Fibroblast of mammary gland (primary cell): ENCODE measurements around the gene NVL.

Experiments
- DNase-seq: peaks from one replicate; pipeline ENCODE4 v3.0.0-alpha.2; 2010; ENCODE audit warnings: low read depth
- H3K4me3 ChIP-seq: 2 replicates; pipeline ENCODE4 v1.5.1; 2011; ENCODE audit warnings: low read depth, mild to moderate bottlenecking, low read length, moderate library complexity; ENCODE audit not compliant: control insufficient read depth
- TF ChIP-seq, protein P1 (sequence below): conservative IDR thresholded peaks from 2 replicates; pipeline ENCODE4 v1.5.1; 2011; ENCODE audit warnings: low read depth, low read length, inconsistent platforms; ENCODE audit not compliant: control insufficient read depth, insufficient read depth

Gene NVL

DNA sequence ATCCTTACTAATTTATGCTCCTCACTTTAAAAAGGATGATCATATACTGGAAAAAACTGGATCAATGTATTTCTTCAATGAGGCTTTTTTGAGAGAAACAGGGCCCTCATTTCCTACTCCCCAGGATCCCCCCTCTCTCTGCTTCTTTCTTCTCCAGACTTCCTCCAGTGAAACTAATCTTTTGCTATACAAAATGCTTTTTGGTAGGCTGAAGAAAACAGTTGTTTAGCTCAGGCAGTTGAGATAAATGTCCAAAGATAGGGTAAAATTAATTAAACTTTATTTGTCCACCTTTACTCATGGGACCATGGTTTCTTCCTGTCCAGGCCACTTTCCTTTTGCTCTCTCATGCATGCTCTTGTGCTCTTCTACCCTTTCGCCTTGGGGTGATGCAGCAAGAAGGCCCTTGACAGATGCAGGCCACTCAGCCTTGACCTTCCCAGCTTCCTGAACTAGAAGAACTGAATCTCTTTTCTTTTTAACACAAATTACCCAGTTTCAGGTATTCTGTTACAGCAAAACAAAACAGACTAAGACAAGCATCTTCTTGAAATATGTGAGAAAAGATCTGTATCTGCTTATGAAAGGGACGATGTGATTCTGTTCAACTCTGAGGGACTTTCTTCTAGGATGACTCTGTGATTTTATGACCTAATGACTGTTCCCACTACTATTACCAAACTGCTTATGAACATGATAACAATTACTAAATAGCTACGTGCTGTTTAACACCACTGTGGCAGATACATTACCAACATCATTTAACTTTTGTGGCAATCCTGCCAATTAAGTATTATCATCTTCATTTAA is 63.7 kb downstream of the NVL start:
- TF ChIP-seq, protein P1, sequence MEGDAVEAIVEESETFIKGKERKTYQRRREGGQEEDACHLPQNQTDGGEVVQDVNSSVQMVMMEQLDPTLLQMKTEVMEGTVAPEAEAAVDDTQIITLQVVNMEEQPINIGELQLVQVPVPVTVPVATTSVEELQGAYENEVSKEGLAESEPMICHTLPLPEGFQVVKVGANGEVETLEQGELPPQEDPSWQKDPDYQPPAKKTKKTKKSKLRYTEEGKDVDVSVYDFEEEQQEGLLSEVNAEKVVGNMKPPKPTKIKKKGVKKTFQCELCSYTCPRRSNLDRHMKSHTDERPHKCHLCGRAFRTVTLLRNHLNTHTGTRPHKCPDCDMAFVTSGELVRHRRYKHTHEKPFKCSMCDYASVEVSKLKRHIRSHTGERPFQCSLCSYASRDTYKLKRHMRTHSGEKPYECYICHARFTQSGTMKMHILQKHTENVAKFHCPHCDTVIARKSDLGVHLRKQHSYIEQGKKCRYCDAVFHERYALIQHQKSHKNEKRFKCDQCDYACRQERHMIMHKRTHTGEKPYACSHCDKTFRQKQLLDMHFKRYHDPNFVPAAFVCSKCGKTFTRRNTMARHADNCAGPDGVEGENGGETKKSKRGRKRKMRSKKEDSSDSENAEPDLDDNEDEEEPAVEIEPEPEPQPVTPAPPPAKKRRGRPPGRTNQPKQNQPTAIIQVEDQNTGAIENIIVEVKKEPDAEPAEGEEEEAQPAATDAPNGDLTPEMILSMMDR = no peak
- no peak for DNase-seq
- no peak overlapping the region for H3K4me3 ChIP-seq

DNA sequence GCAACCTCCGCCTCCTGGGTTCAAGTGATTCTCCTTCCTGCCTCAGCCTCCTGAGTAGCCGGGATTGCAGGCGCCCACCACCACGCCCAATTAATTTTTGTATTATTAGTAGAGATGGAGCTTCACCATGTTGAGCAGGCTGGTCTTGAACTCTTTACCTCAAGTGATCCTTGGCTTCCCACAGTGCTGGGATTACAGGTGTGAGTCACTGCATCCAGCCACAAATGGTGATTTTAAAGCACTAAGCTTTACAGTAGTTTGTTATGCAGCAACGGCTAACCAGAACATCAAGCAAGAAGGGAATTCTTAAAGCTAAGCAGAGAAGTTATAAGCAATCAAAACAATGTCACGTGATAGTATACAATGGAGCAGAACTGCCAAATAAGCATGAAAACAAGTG is 65.7 kb downstream of the NVL start:
- H3K4me3 ChIP-seq = no peak overlapping the region
- TF ChIP-seq, protein P1 = no peak
- DNase-seq = no peak

DNA sequence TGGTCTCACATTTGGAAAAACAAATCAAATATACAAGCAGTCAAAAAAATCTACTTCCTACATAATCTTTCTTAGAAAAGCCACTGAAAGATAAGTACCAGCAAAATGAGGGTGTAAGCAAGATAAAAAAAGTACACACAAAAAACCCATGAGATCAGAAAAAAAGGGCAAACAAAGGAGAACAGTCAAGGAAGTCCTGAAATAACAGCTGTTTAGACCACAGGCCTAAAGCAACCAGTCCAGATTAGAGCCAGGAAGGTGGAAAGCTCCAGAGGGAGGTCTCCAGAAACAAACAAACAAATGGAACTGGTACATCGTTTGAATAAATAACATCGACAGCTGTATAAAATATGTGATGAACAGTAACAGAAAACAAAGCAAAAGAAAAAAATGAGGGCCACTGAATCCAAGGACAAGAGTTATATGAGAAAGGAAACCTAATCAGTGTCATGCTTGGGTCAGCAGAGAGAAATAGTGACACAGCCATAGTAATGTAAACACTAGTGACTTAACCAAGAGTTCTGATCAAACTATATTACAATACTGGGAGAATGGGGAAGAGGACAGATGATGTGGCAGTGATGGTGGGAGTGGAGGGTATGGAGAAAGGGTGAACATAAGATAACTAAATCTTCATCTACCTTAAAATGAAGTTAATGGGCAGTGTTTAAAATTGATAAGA is 67.5 kb downstream of the NVL start:
- no peak for DNase-seq
- TF ChIP-seq, protein P1 = no peak
- no peak overlapping the region for H3K4me3 ChIP-seq

DNA sequence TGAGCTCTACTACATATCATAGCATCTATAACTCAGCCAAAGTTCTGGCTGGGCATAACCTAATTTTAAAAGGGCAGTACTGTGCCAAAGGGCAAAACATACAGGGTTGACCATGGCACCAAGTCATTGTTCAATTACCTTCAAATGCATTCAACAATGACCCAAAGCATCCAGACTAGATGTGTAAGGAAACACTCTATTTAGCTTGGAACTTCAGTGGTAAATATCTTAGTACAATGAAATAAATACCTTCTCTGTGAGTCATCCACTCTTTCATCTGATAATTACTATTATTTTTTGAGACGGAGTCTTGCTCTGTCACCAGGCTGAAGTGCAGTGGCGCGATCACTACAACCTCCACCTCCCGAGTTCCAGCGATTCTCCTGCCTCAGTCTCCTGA is 70.0 kb downstream of the NVL start:
- TF ChIP-seq, protein P1 = no peak
- no peak overlapping the region for H3K4me3 ChIP-seq
- no peak for DNase-seq

DNA sequence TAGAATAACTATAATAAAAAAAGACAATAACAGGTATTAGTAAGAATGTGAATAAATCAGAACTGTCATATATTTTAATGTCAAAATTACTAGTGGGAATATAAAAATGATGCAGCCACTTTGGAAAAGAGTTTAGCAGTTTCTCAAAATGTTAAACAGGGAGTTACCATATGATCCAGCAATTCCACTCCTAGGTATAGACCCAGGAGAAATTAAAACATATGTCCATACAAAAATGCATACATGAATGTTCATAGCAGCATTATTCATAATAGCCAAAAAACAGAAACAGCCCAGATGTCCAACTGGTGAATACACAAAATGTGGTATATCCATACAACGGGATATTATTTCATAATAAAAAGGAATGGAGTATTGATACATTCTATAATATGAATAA is 71.6 kb downstream of the NVL start:
- no peak overlapping the region for H3K4me3 ChIP-seq
- TF ChIP-seq, protein P1 = no peak
- no peak for DNase-seq

DNA sequence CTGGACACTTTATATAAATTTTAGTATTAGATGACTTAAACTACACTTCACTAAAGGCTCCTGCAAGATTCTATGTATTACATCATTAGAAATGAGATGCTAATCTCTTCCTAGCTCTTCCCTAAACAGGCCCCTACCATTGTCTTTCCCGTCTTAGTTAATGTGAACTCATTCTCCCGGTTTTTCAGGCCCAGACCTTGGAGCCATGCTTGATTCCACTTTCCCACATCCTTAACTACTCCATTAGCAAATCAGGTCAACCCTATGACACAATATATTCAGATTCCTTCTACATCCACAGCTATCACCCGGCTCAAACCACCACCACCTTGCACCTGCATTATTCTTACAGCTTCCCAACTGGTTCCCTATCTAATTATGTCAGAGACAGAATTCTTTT is 73.3 kb downstream of the NVL start:
- H3K4me3 ChIP-seq = no peak overlapping the region

More for the DNA sequence above, 73.3 kb downstream of the NVL start:
- DNase-seq = no peak
- TF ChIP-seq, protein P1 = no peak
